DND-41 (cell line): Measurements from ENCODE around the gene NOVA1.

Experiments used
- ATAC-seq: fragments of 200-7000 bp; cut with Tn5 transposase; 3 replicates; pipeline ENCODE4 v1.9.1; 2021; ENCODE audit warnings: low read depth; ENCODE audit not compliant: insufficient read depth
- DNase-seq: peaks from one replicate; pipeline ENCODE4 v3.0.0-alpha.2; 2020
- H2AFZ ChIP-seq: 2 replicates; pipeline ENCODE4 v1.6.0; 2012; ENCODE audit warnings: low read depth, low read length
- H3K27ac ChIP-seq: 2 replicates; pipeline ENCODE4 v1.5.1; 2012; ENCODE audit warnings: low read length, inconsistent platforms
- H3K27me3 ChIP-seq: fragments of 200-600 bp; sonication (generic); 2 replicates; pipeline ENCODE4 v1.6.0; 2012; ENCODE audit warnings: low read length, mild to moderate bottlenecking, inconsistent platforms; ENCODE audit not compliant: insufficient read depth, poor library complexity
- H3K36me3 ChIP-seq: 2 replicates; pipeline ENCODE4 v1.5.1; 2012; ENCODE audit warnings: low read length, inconsistent platforms; ENCODE audit not compliant: insufficient read depth
- H3K4me1 ChIP-seq: 2 replicates; pipeline ENCODE4 v1.5.1; 2012; ENCODE audit warnings: mild to moderate bottlenecking, low read length; ENCODE audit not compliant: insufficient read depth
- H3K4me2 ChIP-seq: 2 replicates; pipeline ENCODE4 v1.6.0; 2012; ENCODE audit warnings: mild to moderate bottlenecking, moderate library complexity, low read length, inconsistent platforms; ENCODE audit not compliant: insufficient read depth
- H3K4me3 ChIP-seq, 2 experiments: fragments of 200-600 bp in 1 of 2; shearing (Covaris generic) in 1 of 2; 2 replicates each; pipeline ENCODE4 v1.5.1; 2012 to 2016; ENCODE audit warnings: inconsistent platforms in 2 of 2, low read length in 2 of 2, mild to moderate bottlenecking in 2 of 2, low read depth in 1 of 2, moderate library complexity in 1 of 2
- H3K79me2 ChIP-seq: 2 replicates; pipeline ENCODE4 v1.6.0; 2012; ENCODE audit warnings: low read length, inconsistent platforms; ENCODE audit not compliant: insufficient read depth
- H3K9ac ChIP-seq: 2 replicates; pipeline ENCODE4 v1.6.0; 2012; ENCODE audit warnings: low read depth, mild to moderate bottlenecking, inconsistent platforms, low read length, moderate library complexity
- H3K9me3 ChIP-seq: 2 replicates; pipeline ENCODE4 v1.5.1; 2012; ENCODE audit warnings: low read length, moderate library complexity, mild to moderate bottlenecking, inconsistent platforms; ENCODE audit not compliant: insufficient read depth, severe bottlenecking
- H4K20me1 ChIP-seq: 2 replicates; pipeline ENCODE4 v1.6.0; 2012; ENCODE audit warnings: low read length; ENCODE audit not compliant: insufficient read depth
- EZH2 ChIP-seq: IDR thresholded peaks from 3 replicates; pipeline ENCODE4 v1.6.1; 2012; ENCODE audit warnings: borderline replicate concordance, low read depth, mild to moderate bottlenecking, moderate library complexity, low read length, inconsistent platforms; ENCODE audit not compliant: severe bottlenecking
- TF ChIP-seq, protein P1 (sequence below): IDR thresholded peaks from 2 replicates; pipeline ENCODE4 v1.5.1; 2012; ENCODE audit warnings: borderline replicate concordance, low read length, moderate library complexity, mild to moderate bottlenecking; ENCODE audit not compliant: poor library complexity, severe bottlenecking; ENCODE audit errors: extremely low read depth

NOVA1 gene

DNA sequence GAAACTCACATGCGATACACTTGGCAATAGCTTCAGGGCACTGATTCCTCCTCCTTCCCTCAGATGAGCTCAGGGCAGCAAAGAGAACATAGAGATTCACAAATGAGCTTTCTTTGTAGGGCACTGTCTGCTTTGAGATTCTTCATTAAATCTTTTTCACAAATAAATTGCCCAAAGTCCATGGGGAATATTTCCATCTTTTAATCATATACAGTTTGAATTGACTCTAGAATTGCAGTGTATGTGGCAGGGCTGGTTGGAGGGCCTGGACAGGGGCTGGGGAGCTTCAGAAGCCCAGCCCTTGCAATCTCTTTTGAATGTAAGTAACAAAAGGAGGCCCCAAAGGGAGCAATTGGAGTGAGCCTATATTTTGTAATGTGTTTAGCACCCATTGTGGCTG lies 197.5 kb downstream of the NOVA1 start:
- no peaks in the 10 kb centered on the region for H3K27me3 ChIP-seq
- TF ChIP-seq, protein P1, sequence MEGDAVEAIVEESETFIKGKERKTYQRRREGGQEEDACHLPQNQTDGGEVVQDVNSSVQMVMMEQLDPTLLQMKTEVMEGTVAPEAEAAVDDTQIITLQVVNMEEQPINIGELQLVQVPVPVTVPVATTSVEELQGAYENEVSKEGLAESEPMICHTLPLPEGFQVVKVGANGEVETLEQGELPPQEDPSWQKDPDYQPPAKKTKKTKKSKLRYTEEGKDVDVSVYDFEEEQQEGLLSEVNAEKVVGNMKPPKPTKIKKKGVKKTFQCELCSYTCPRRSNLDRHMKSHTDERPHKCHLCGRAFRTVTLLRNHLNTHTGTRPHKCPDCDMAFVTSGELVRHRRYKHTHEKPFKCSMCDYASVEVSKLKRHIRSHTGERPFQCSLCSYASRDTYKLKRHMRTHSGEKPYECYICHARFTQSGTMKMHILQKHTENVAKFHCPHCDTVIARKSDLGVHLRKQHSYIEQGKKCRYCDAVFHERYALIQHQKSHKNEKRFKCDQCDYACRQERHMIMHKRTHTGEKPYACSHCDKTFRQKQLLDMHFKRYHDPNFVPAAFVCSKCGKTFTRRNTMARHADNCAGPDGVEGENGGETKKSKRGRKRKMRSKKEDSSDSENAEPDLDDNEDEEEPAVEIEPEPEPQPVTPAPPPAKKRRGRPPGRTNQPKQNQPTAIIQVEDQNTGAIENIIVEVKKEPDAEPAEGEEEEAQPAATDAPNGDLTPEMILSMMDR, result no peak
- no peak for TF ChIP-seq EZH2
- no peaks in the 10 kb centered on the region for H3K4me1 ChIP-seq
- H3K27ac ChIP-seq, result no peak overlapping the region
- H3K36me3 ChIP-seq, result no peaks in the 10 kb centered on the region
- no peak overlapping the region for H3K4me2 ChIP-seq
- DNase-seq (no peak), ATAC-seq (no peak)
- H3K4me3 ChIP-seq, result no peak overlapping the region
- no peaks in the 10 kb centered on the region for H4K20me1 ChIP-seq
- H2AFZ ChIP-seq, result no peak overlapping the region
- H3K9ac ChIP-seq, result no peak overlapping the region
- H3K79me2 ChIP-seq, result no peaks in the 10 kb centered on the region
- no peaks in the 10 kb centered on the region for H3K9me3 ChIP-seq

DNA sequence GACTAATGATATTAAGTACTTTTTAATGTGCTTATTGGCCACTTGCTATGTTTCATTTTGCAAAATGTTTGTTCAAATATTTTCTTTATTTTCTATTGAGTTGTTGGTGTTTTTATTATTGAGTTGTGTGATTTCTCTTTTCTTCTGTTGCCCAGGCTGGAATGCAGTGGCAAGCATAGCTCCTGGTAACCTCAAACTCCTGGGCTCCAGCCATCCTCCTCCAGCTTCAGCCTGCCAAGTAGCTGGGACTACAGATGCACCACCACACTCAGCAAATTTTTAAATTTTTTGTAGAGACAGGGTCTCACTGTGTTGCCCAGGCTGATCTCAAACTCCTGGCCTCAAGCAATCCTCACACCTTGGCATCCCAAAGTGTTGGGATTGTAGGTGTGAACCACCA lies 199.2 kb downstream of the NOVA1 start:
- Histone ChIP-seq H3K4me2 (no peak overlapping the region), H4K20me1 (no peaks in the 10 kb centered on the region), H3K27ac (no peak overlapping the region), H3K9me3 (no peaks in the 10 kb centered on the region), H3K4me3 (no peak overlapping the region), H3K9ac (no peak overlapping the region), H2AFZ (no peak overlapping the region), H3K27me3 (no peaks in the 10 kb centered on the region), H3K79me2 (no peaks in the 10 kb centered on the region), H3K36me3 (no peaks in the 10 kb centered on the region), H3K4me1 (no peaks in the 10 kb centered on the region)
- no peak for ATAC-seq
- no peak for DNase-seq
- TF ChIP-seq, protein P1, result no peak
- TF ChIP-seq EZH2, result no peak
